ENCODE measurements around the gene FGD2.

Gene FGD2

GRCh38 chr6:36970892-36971842 lies 34.3 kb upstream of the FGD2 start:
- no peak for DNase-seq (ENCODE audit: low spot score)

- DNase-seq (ENCODE audit: low spot score) = no peak
Measured at GRCh38 chr6:36971921-36972673, 33.4 kb upstream of the FGD2 start.

GRCh38 chr6:36973190-36973589 lies 32.3 kb upstream of the FGD2 start:
- DNase-seq (ENCODE audit: low spot score) = peak; percentile 45

- no peak for DNase-seq (ENCODE audit: low spot score)
Measured at GRCh38 chr6:36973647-36974046, 31.8 kb upstream of the FGD2 start.

GRCh38 chr6:36975231-36976006 lies 30.0 kb upstream of the FGD2 start:
- DNase-seq (ENCODE audit: low spot score) = no peak

GRCh38 chr6:36976007-36976264 lies 29.5 kb upstream of the FGD2 start:
- no peak for DNase-seq (ENCODE audit: low spot score)

- no peak for DNase-seq (ENCODE audit: low spot score)
Measured at GRCh38 chr6:36976509-36976908, 28.9 kb upstream of the FGD2 start.

GRCh38 chr6:36976931-36977330 lies 28.5 kb upstream of the FGD2 start:
- DNase-seq (ENCODE audit: low spot score) = no peak

- DNase-seq (ENCODE audit: low spot score) = no peak
Measured at GRCh38 chr6:36977470-36977941, 27.9 kb upstream of the FGD2 start.

GRCh38 chr6:36978421-36979346 lies 26.8 kb upstream of the FGD2 start:
- DNase-seq (ENCODE audit: low spot score) = no peak

GRCh38 chr6:36979347-36979742 lies 26.1 kb upstream of the FGD2 start:
- peak; percentile 94 for DNase-seq (ENCODE audit: low spot score)

GRCh38 chr6:36980129-36980528 lies 25.3 kb upstream of the FGD2 start:
- DNase-seq (ENCODE audit: low spot score) = peak; percentile 15

- no peak for DNase-seq (ENCODE audit: low spot score)
Measured at GRCh38 chr6:36980876-36981619, 24.4 kb upstream of the FGD2 start.

GRCh38 chr6:36983538-36983937 lies 21.9 kb upstream of the FGD2 start:
- no peak for DNase-seq (ENCODE audit: low spot score)

GRCh38 chr6:36984581-36985416 lies 20.7 kb upstream of the FGD2 start:
- DNase-seq (ENCODE audit: low spot score) = peak; percentile 47

GRCh38 chr6:36985417-36985807 lies 20.0 kb upstream of the FGD2 start:
- DNase-seq (ENCODE audit: low spot score) = no peak

GRCh38 chr6:36985808-36986703 lies 19.4 kb upstream of the FGD2 start, which contains the start of gene MTCH1:
Gene MTCH1, minus strand, starts transcription at chr6:36986196. Its CDS starts 23 bp downstream, at chr6:36986173.
- DNase-seq (ENCODE audit: low spot score) = peak; percentile 88

- DNase-seq (ENCODE audit: low spot score) = peak; percentile 55
Measured at GRCh38 chr6:36986704-36987047, 18.8 kb upstream of the FGD2 start.

- DNase-seq (ENCODE audit: low spot score) = no peak
Measured at GRCh38 chr6:36989264-36989663, 16.2 kb upstream of the FGD2 start.

Data from pons (tissue), 1 donor.